HepG2 (cell line): ENCODE results near the gene SPTBN4. TPM values are rescaled to one million over a fixed set of nuclear protein-coding genes. Genes with fewer than 3 reads are reported as not detected.

ENCODE experiments used
- ATAC-seq: fragments of 200-7000 bp; cut with Tn5 transposase; 3 replicates; pipeline ENCODE4 v1.9.1; 2020; ENCODE audit warnings: mild to moderate bottlenecking, moderate library complexity
- BruUV-seq: library from RNA; stranded (reverse); fragments of 400-500 nt; replicated peaks from 2 replicates; lab custom pipeline; 2021; lab: Mats Ljungman, UMichigan
- CTCF ChIA-PET: fragments of 300-600 bp; formaldehyde crosslinking; extraction: SDS; loops from one replicate; lab custom pipeline; 2021; ENCODE audit warnings: low total read pairs, inconsistent platforms, low intra/inter-chr PET ratio; lab: Yijun Ruan, JAX
- POLR2A ChIA-PET: fragments of 350-600 bp; sonication (Branson Sonifier 250); formaldehyde crosslinking; loops from one replicate; lab custom pipeline; 2020; ENCODE audit warnings: antibody characterized with exemption, inconsistent platforms; lab: Yijun Ruan, JAX
- DNase-seq: peaks from one replicate; pipeline ENCODE4 v3.0.0-alpha.2; 2015; ENCODE audit warnings: low spot score
- FAIRE-seq: peaks from 3 replicates; lab custom pipeline; 2011; peaks lifted over from hg19 to GRCh38; lab: Jason Lieb, UNC
- H2AFZ ChIP-seq: one replicate; pipeline ENCODE4 v1.6.1; 2011; ENCODE audit warnings: low read length, inconsistent platforms
- H3K27ac ChIP-seq: fragments of 300-600 bp; 3 replicates; pipeline ENCODE4 v1.8.0; 2011; ENCODE audit warnings: mixed run types, mild to moderate bottlenecking, mixed read lengths, low read length, inconsistent platforms; ENCODE audit not compliant: insufficient read depth; ENCODE audit errors: extremely low read length
- H3K27me3 ChIP-seq, 2 experiments: fragments of 200-600 bp in 1 of 2; 2 replicates in 1 of 2; 3 replicates in 1 of 2; pipeline versions ENCODE4 v1.6.0 to v1.8.0; 2011; ENCODE audit warnings: low read length in 2 of 2, mild to moderate bottlenecking in 2 of 2, moderate library complexity in 2 of 2, inconsistent platforms in 1 of 2; ENCODE audit not compliant: insufficient read depth in 2 of 2, control insufficient read depth in 1 of 2
- H3K36me3 ChIP-seq, 2 experiments: fragments of 200-600 bp in 1 of 2; replicated peaks in 1 of 2; 2 replicates in 1 of 2; 3 replicates in 1 of 2; pipeline versions ENCODE4 v1.5.1 to v1.8.0; 2011; ENCODE audit warnings: low read length in 2 of 2, inconsistent platforms in 1 of 2; ENCODE audit not compliant: insufficient read depth in 2 of 2, control insufficient read depth in 1 of 2
- H3K4me1 ChIP-seq: 2 replicates; pipeline ENCODE4 v1.5.1; 2012; ENCODE audit warnings: low read length, inconsistent platforms; ENCODE audit not compliant: insufficient read depth
- H3K4me2 ChIP-seq: 2 replicates; pipeline ENCODE4 v1.6.0; 2011; ENCODE audit warnings: low read depth, low read length, inconsistent platforms
- H3K4me3 ChIP-seq, 3 experiments: fragments of 200-600 bp in 1 of 3; sonication (generic), shearing (Covaris generic) in 1 of 3; replicated peaks in 1 of 3; 2 replicates each; pipeline ENCODE4 v1.5.1; 2011 to 2016; ENCODE audit warnings: low read length in 3 of 3, inconsistent platforms in 2 of 3, low read depth in 2 of 3, mild to moderate bottlenecking in 2 of 3, control low read depth in 1 of 3, mixed read lengths in 1 of 3; ENCODE audit not compliant: insufficient read depth in 1 of 3
- H3K79me2 ChIP-seq: one replicate; pipeline ENCODE4 v1.6.1; 2011; ENCODE audit warnings: low read length, inconsistent platforms; ENCODE audit not compliant: insufficient read depth
- H3K9ac ChIP-seq: 2 replicates; pipeline ENCODE4 v1.6.0; 2011; ENCODE audit warnings: mild to moderate bottlenecking, low read depth, low read length, inconsistent platforms; ENCODE audit not compliant: insufficient read depth
- H3K9me3 ChIP-seq: 2 replicates; pipeline ENCODE4 v1.5.1; 2012; ENCODE audit warnings: mild to moderate bottlenecking, low read length
- H4K20me1 ChIP-seq: 2 replicates; pipeline ENCODE4 v1.6.0; 2011; ENCODE audit warnings: inconsistent platforms, mild to moderate bottlenecking, low read length, moderate library complexity; ENCODE audit not compliant: insufficient read depth
- KAT2B ChIP-seq: fragments of 150-350 bp; IDR thresholded peaks from 2 replicates; pipeline ENCODE4 v1.6.1; 2014; ENCODE audit warnings: low read depth, low read length, borderline replicate concordance
- MYNN ChIP-seq: sonication (generic); formaldehyde crosslinking; IDR thresholded peaks from 2 replicates; pipeline ENCODE4 v1.4.0; 2020; ENCODE audit warnings: mild to moderate bottlenecking, low read depth, missing genetic modification reagents
- NR1H2 ChIP-seq: sonication (generic); formaldehyde crosslinking; IDR thresholded peaks from 2 replicates; pipeline ENCODE4 v1.8.1; 2022; ENCODE audit warnings: low read depth, missing genetic modification reagents, borderline replicate concordance
- NR2C2 ChIP-seq: sonication (generic); formaldehyde crosslinking; IDR thresholded peaks from 2 replicates; pipeline ENCODE4 v1.4.0; 2020; ENCODE audit warnings: missing genetic modification reagents, mild to moderate bottlenecking, moderate library complexity, borderline replicate concordance
- SNRNP70 ChIP-seq: fragments of 200-400 bp; formaldehyde crosslinking; IDR thresholded peaks from 2 replicates; pipeline ENCODE4 v1.6.1; 2017; ENCODE audit warnings: mild to moderate bottlenecking, low read depth, low read length, moderate library complexity
- ZNF121 ChIP-seq: sonication (generic); formaldehyde crosslinking; IDR thresholded peaks from 2 replicates; pipeline ENCODE4 v1.5.0; 2020; ENCODE audit warnings: mild to moderate bottlenecking, missing genetic modification reagents
- ZNF343 ChIP-seq: sonication (generic); formaldehyde crosslinking; IDR thresholded peaks from 2 replicates; pipeline ENCODE4 v1.4.0; 2020; ENCODE audit warnings: mild to moderate bottlenecking, missing genetic modification reagents
- ZNF629 ChIP-seq: sonication (generic); formaldehyde crosslinking; conservative IDR thresholded peaks from 2 replicates; pipeline ENCODE4 v1.5.0; 2020; ENCODE audit warnings: missing genetic modification reagents
- ZNF775 ChIP-seq: sonication (generic); formaldehyde crosslinking; IDR thresholded peaks from 2 replicates; pipeline ENCODE4 v1.4.0; 2020; ENCODE audit warnings: missing genetic modification reagents, mild to moderate bottlenecking, moderate library complexity, borderline replicate concordance
- ZNF883 ChIP-seq: sonication (generic); formaldehyde crosslinking; IDR thresholded peaks from 2 replicates; pipeline ENCODE4 v1.5.1; 2020; ENCODE audit warnings: mild to moderate bottlenecking, missing genetic modification reagents; ENCODE audit errors: not compliant biosample characterization
- ZSCAN30 ChIP-seq: sonication (generic); formaldehyde crosslinking; IDR thresholded peaks from 2 replicates; pipeline ENCODE4 v1.5.0; 2020; ENCODE audit warnings: mild to moderate bottlenecking, missing genetic modification reagents
- WGBS: methylation state at CpG from one replicate; pipeline ENCODE4 v1.1.6; 2017; ENCODE audit warnings: low lambda C conversion rate; 5-methylcytosine and 5-hydroxymethylcytosine counted together
- in situ Hi-C: cut with HindIII; loops from 2 replicates; pipeline ENCODE4 v1.10.0; 2017; ENCODE audit warnings: low pct_unique_long_range_greater_than_20kb; ENCODE audit not compliant: extremely low pct_ligation_motif_present
- intact Hi-C: fragments of 100-400 bp; cut with micrococcal nuclease; formaldehyde crosslinking; loops from one replicate; pipeline ENCODE4 v1.10.0; 2022; ENCODE audit not compliant: unreplicated experiment
- polyA plus RNA-seq, 8 experiments: library from polyadenylated mRNA; depleted of rRNA in 3 of 8; stranded (reverse) in 7 of 8; unstranded in 1 of 8; fragments of >200 nt; fragmentation: Illumina TruSeq in 4 of 8; extraction: Trizol in 4 of 8; gene quantifications; 2 replicates each; pipeline versions ENCODE4 v1.2.1 to v1.2.3, GENCODE V29; 2011 to 2016; ENCODE audit warnings: low read depth in 4 of 8, missing spikeins in 1 of 8, mixed read lengths in 1 of 8; ENCODE audit not compliant: insufficient read depth in 1 of 8
- total RNA-seq, 5 experiments: library from RNA; depleted of rRNA; stranded (reverse); fragments of >200 nt; fragmentation: Illumina TruSeq; extraction: Trizol; gene quantifications; 2 replicates each; pipeline ENCODE4 v1.2.3, GENCODE V29; 2016; ENCODE audit warnings: low read depth in 1 of 5

The SPTBN4 gene
- total and polyA plus RNA-seq, 2 of the 13 experiments (the other 11 are each of a cell fraction or from before 2014, with no cell fraction given), result 0.11 TPM

DNA sequence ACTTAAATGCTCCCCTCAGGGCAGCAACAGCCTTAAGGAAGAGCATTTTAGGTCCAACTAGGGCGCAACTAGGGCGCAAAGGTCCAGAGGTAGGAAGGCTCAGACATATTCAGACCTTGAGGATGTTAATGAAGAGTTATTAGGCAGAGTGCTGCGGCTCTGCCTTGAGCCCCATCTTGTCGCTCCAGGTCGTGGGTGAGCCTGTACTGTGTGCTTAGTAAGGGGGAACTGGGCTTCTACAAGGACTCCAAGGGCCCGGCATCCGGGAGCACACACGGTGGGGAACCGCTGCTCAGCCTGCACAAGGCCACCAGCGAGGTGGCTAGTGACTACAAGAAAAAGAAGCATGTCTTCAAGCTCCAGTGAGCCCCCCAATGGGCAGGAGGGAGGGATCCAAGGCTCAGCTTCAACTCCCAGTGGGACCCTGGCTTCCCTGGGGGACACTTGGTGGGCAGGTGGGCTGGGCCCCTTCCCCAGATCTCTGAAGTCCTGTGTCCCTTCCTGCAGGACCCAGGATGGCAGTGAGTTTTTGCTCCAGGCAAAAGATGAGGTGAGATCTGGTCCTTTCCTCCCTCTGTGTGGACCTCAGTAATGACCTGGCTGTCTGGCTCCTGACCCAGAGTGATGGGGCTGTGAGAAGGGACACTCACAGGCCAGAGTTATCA, 105.2 kb downstream of the SPTBN4 start:
- H3K9me3 ChIP-seq, result no peaks in the 10 kb centered on the region
- ATAC-seq (no peak), FAIRE-seq (no peak), DNase-seq (no peak)
- H3K79me2 ChIP-seq, result no peaks in the 10 kb centered on the region
- intact Hi-C loops, result no loop called here
- ChIA-PET CTCF (interaction anchor here (1.3 kb wide), 1 partner anchor 62 kb away, joined by 5 read pairs; no protein-coding TSS in a partner anchor), POLR2A (no interaction called here)
- H4K20me1 ChIP-seq, result no peaks in the 10 kb centered on the region
- no peak overlapping the region for H3K4me3 ChIP-seq
- no peak overlapping the region for H3K4me2 ChIP-seq
- H3K27me3 ChIP-seq, result peaks cover 5 to 27% of the 10 kb centered on the region in 2 experiments
- no peak overlapping the region for H3K27ac ChIP-seq
- BruUV-seq, result no TSS peak
- no peaks in the 10 kb centered on the region for H3K36me3 ChIP-seq
- TF ChIP-seq ZNF883 (CRISPR knock-in tag) (no peak), NR1H2 (CRISPR knock-in tag) (no peak), ZNF629 (CRISPR knock-in tag) (no peak)
- in situ Hi-C loops, result no loop called here
- WGBS, result 62% methylated on average over 4 of the region's 10 CpGs
- no peak overlapping the region for H3K9ac ChIP-seq
- peaks cover 24% of the 10 kb centered on the region for H3K4me1 ChIP-seq
- no peak overlapping the region for H2AFZ ChIP-seq

DNA sequence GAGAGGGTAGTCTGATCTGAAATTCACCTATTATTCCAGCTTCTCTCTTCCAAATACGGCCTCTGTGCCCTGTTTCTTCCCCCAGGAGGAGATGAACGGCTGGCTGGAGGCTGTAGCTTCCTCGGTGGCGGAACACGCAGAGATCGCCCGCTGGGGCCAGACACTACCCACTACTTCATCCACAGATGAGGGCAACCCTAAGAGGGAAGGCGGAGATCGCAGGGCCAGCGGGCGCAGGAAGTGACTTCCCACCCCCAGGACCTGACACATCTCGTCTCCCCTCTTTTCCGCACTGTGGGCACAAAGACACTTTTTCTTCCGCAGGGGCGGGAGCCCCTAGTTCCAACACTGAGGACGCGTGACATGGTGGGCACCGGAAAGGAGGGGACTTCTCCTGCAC, 108.5 kb downstream of the SPTBN4 start:
- Histone ChIP-seq H2AFZ (no peak overlapping the region), H3K27ac (no peak overlapping the region), H3K36me3 (no peaks in the 10 kb centered on the region), H3K4me3 (no peak overlapping the region), H4K20me1 (no peaks in the 10 kb centered on the region), H3K27me3 (no peaks in the 10 kb centered on the region), H3K4me2 (no peak overlapping the region), H3K79me2 (no peaks in the 10 kb centered on the region), H3K9ac (no peak overlapping the region), H3K9me3 (no peaks in the 10 kb centered on the region), H3K4me1 (peaks cover 25% of the 10 kb centered on the region)
- POLR2A ChIA-PET, result no interaction called here
- no peak for ATAC-seq
- TF ChIP-seq ZNF121 (no peak), ZNF775 (no peak), ZSCAN30 (CRISPR knock-in tag) (no peak), NR2C2 (no peak), SNRNP70 (no peak), MYNN (CRISPR knock-in tag) (no peak), KAT2B (no peak), ZNF343 (CRISPR knock-in tag) (no peak)
- no peak for FAIRE-seq
- in situ Hi-C loops, result no loop called here
- no TSS peak for BruUV-seq
- DNase-seq, result no peak
- intact Hi-C loops, result no loop called here
- CTCF ChIA-PET, result no interaction called here
- WGBS, result 75% methylated on average over 15 of the region's 18 CpGs
